Medulla oblongata (tissue), 1 donor: Measurements from ENCODE around the gene BZW2.

ENCODE experiments used
- DNase-seq: peaks from one replicate; pipeline ENCODE4 v3.0.0-alpha.2; 2015; ENCODE audit errors: extremely low spot score

Gene BZW2

GRCh38 chr7:16645593-16646471 is at the start of gene BZW2, which contains the start of gene ANKMY2:
Gene BZW2 (plus strand): TSS chr7:16646181. CDS start chr7:16665444, 19,263 bp downstream.
Gene ANKMY2 (minus strand): TSS chr7:16645754. CDS start chr7:16645573, 181 bp downstream.
- DNase-seq, result peak; percentile 97

DNA sequence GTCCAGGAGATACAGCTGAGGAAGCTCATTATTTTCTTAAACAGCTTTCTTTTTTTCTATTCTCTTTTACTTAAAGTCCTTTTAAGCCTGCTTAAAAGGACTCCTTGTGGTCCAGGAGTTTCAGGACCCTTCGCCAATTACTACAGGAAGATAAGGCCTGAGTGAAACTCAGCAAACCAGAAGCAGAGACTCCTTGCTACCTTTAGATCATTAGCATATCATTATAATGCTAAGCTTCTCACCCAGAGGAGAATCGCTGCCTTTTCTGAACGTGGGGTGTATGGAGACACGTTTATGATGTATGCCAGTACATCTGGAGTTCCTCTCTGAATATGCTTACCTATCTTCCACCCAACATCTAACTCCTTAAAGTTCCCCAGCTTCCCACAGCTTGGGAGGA is 48.0 kb upstream of the BZW2 start:
- DNase-seq, result no peak

- DNase-seq, result no peak
Observed at GRCh38 chr7:16599860-16600259, 46.1 kb upstream of the BZW2 start.

DNA sequence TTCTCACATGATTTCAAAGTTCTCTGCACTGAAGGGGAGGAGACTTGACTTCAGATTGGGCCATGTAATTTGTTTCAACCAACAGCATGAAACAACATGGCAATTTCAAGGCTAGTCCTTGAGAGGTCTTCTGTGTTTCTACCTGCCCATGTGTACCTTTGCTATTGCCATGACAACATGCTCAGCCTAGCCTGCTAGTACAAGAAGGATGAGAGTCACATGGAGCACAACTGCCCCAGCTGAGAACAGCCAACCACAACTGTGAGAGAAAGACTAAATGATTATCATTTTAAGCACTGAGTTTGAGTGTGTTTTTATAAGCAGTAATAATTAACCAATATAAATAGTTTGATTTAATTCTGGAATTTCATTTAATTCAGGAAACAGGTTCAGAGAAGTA is 42.3 kb upstream of the BZW2 start:
- DNase-seq, result no peak

- peak; percentile 32 for DNase-seq
Observed at GRCh38 chr7:16604054-16604453, 41.9 kb upstream of the BZW2 start.

- no peak for DNase-seq
Observed at GRCh38 chr7:16606704-16607103, 39.3 kb upstream of the BZW2 start.

DNA sequence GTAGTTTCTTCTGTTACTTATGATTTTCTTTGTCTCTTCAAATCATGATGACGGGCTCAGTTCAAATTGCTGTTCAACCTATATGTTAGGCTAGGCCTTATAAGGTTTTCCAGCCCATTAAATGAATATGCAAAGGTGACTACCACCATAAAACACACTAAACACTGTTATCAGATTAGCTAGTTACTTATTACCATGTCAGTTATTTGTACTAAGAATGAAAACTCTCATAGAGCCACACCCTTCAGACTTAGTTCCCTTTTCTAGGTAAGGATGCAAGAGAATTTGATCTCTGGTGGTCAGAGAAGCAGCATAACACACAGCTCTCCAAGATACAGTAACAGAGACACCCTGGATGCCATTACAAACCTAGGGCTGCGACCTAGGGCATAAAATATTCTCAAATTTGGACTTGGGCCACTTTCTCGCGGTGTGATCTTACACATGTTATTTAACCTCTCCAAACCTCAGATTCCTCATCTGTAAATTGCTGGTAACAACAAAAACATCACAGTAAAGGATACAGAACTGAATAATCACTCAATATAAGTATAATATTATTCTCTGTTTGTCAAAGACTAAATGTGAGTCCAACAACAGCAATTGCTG is 36.0 kb upstream of the BZW2 start:
- DNase-seq, result no peak

DNA sequence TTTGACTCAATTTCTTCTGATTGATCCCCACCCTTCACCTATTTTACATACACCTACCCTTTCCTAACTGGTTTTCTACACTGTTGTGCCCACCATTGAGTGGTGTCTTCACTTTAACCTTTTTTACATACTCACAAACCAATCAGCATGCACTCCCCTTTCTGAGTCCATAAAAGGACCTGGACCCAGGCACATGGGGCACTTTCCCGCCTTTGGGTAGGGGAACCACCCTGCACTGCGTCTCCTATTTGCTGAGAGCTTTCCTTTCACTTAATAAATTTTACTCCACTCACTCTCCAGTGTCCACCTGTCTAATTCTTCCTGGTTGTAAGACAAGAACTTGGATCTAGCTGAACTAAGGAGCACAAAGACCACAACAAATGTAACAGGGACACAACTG is 34.3 kb upstream of the BZW2 start:
- DNase-seq, result no peak

DNA sequence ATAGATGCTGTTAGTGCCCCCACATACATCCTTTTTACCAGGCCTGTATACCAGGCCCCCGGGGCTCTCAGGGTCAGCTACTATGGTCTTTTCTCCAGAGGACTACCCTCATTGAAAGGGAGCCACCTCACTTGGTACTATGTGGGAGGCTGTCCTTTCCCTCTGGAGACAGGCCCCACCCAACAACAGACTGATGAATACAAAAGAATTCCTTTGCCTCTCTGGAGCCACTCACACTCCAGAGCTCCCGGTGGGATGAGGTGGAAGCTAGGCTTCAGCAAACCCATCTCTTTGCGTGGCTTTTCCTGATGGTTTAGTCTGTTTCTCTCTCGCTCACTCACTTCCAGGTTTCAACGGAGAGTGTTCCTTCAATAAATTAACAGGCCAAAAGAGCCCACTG is 30.8 kb upstream of the BZW2 start:
- no peak for DNase-seq

- no peak for DNase-seq
Observed at GRCh38 chr7:16616122-16616521, 29.9 kb upstream of the BZW2 start.

GRCh38 chr7:16616542-16616941 is 29.4 kb upstream of the BZW2 start:
- no peak for DNase-seq

DNA sequence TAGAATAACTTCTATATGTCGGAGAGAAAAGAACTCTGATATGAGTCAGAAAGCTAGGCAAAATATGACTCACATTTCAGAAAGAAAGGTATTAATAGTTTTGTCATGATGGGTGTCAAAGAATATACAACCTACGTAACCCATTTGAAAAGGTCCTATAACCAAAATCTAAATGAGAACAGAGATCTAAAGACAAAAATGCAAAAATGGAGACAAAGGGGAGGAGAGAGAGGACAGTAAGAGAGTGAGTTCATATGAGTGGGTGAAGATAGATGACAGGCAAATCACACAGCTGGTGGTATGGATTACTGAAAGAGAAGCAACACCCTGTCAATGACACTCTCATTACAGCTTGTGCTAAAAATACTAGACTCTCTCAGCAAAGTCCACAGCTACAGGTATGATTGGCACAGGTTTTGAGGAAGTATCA is 26.0 kb upstream of the BZW2 start:
- no peak for DNase-seq

- no peak for DNase-seq
Observed at GRCh38 chr7:16626388-16626787, 19.6 kb upstream of the BZW2 start.

DNA sequence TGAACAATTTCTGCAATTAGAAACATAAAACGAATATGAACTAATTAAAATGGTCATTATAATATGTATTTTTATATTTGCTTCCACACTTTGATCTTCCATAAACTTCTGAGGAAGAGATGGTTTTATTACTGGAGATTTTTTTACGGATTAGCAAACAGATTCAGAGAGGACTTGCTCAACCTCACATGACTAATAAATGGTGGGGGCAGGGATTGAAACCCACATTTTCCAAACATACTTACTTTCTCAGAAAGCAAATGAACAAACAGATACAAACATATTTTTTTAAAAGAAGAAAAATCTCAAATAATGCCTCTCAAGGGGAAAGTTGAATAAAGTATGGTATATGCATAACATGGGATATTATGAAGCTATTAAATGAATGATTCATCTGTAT is 18.7 kb upstream of the BZW2 start:
- no peak for DNase-seq

DNA sequence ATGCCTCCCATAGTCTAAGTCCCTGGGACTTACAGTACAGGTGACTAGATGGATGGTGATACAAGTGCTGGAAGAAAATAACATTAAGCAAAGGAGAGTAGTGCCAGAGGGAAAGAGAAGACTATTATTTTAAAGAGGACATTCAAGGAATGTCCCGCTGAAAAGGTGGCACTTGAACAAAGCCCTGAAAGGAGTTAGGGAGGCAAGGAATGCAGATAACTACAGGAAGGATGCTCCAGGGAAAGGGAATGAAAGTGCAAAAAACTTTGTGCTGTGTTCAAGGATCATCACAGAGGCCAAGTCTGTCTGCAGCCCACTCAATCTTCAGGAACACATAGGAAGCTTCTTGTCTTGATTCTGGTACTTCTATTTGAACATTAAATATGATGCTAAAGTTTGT is 15.3 kb upstream of the BZW2 start:
- DNase-seq, result no peak

- DNase-seq, result peak; percentile 40
Observed at GRCh38 chr7:16634271-16634738, 11.7 kb upstream of the BZW2 start.

DNA sequence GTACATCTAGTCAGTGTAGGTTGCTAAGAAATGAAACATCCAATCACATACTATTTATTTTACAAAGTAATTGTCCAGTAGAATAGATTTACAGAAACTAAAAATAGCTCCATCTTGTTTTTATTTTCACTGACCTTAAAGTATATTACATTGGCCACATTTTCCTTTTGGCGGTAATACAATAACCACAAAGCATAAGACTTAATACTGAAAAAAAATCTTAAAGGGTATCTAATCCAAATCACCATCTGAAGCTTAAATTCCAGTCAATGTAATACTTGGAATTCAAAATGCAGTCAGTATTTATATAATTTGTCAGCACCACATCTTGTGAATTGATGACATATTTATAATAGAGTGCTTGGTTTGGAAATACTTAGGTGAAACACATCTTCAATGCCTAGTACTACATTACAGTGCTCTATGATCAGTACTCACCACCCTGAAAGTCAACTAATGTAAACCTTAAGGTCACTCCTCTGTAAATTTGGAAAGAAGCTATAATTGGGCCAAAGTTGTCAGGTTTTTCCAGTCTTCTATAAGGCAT is 9.4 kb upstream of the BZW2 start:
- no peak for DNase-seq

DNA sequence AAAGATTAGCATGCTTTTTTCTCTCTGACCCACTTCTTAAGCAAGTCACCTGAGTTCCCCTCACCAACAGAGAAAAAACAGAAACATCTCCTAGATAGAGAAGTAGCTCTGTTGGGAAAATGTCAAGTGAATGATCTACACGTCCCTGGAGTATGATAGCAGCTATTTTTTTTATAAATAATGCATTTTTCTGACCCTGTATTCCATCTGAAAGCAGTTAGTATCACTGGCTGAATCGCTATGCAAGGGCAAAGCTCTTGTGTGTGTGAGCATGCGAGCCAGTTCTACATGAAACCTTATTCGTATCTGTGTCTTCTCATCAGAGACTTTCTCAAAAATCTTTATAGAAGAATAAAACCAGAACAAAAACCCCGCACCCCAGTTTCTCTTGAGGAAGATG is 8.6 kb upstream of the BZW2 start:
- no peak for DNase-seq

DNA sequence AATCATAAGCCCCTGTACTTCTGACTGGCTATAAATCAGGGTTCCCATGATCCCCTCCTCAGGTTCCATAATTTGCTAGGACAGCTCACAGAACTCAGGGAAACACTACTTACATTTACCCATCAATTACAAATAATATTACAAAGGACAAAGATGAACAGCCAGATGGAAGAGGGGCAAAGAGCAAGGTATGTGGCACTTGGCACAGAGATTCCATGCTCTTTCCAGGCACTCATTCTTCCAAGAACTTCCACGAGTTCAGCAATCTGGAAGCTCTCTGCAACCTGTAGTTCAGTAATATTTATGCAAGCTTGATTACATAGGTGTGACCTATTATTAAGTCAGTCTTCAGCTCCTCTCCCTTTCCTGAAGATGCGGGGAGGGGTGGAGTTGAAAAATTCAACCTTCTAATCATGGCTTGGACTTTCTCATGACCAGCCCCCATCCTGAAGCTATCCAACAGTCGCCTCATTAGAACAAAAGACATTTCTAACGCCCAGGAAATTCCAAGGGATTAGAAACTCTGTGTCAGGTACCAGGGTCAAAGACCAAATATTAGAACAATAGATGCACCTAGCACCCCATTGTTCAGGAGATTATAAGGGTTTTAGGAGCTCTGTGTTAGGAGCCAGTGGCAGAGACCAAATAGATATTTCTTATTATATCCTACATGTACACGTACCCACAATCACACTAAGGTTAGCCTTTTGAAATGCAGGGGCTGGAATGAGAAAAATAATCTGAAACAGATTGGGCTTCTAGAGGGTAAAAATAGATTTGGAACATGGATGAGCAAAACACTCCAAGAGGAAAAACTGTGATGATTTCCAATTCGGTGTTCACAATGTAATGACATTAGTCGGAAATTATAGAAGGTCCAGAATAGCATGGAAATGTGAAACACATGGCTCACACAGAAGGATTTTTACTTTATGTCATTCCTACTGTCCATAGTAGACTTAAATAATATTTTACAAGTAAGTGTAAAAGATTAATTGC is 7.4 kb upstream of the BZW2 start:
- no peak for DNase-seq

- peak; percentile 14 for DNase-seq
Observed at GRCh38 chr7:16644157-16644556, 1.8 kb upstream of the BZW2 start.
